SK-N-SH (cell line): Measurements from ENCODE around the gene TMEM62.

ENCODE experiments used
- CHD2 ChIP-seq: fragments of 150-350 bp; IDR thresholded peaks from 2 replicates; pipeline ENCODE4 v1.6.1; 2018; ENCODE audit warnings: low read length; ENCODE audit not compliant: partially characterized antibody
- EP300 ChIP-seq, 2 experiments: IDR thresholded peaks; 2 replicates each; pipeline versions ENCODE4 v1.4.0 to v1.6.1; 2012; ENCODE audit warnings: borderline replicate concordance in 1 of 2, low read depth in 1 of 2, low read length in 1 of 2
- GABPA ChIP-seq: IDR thresholded peaks from 2 replicates; pipeline ENCODE4 v1.4.0; 2012; ENCODE audit warnings: low read depth, mild to moderate bottlenecking
- MXI1 ChIP-seq: IDR thresholded peaks from 2 replicates; pipeline ENCODE4 v1.6.1; 2012; ENCODE audit warnings: mild to moderate bottlenecking, low read depth, low read length, improper control_type of control experiment
- NRF1 ChIP-seq: IDR thresholded peaks from 2 replicates; pipeline ENCODE4 v1.6.1; 2012; ENCODE audit warnings: low read depth, mild to moderate bottlenecking, low read length
- POLR2AphosphoS5 ChIP-seq: IDR thresholded peaks from 2 replicates; pipeline ENCODE4 v1.6.1; 2012; ENCODE audit warnings: low read depth, low read length
- RXRA ChIP-seq: IDR thresholded peaks from 2 replicates; pipeline ENCODE4 v1.4.0; 2012; ENCODE audit warnings: low read depth, mild to moderate bottlenecking, borderline replicate concordance
- SMC3 ChIP-seq: IDR thresholded peaks from 2 replicates; pipeline ENCODE4 v1.6.1; 2012; ENCODE audit warnings: low read depth, low read length, improper control_type of control experiment
- TAF1 ChIP-seq: IDR thresholded peaks from 2 replicates; pipeline ENCODE4 v1.6.1; 2012; ENCODE audit warnings: low read depth, mild to moderate bottlenecking, low read length, moderate library complexity, borderline replicate concordance
- TF ChIP-seq, protein P1 (sequence below): fragments of 200-600 bp; sonication (generic); IDR thresholded peaks from 2 replicates; pipeline ENCODE4 v1.6.1; 2017; ENCODE audit warnings: antibody characterized with exemption, mild to moderate bottlenecking, moderate library complexity
- TF ChIP-seq, protein P2 (sequence below): IDR thresholded peaks from 2 replicates; pipeline ENCODE4 v1.6.1; 2012; ENCODE audit warnings: mild to moderate bottlenecking, low read depth, low read length, moderate library complexity
- TF ChIP-seq, protein P3 (sequence below): IDR thresholded peaks from 2 replicates; pipeline ENCODE4; 2012

DNA sequence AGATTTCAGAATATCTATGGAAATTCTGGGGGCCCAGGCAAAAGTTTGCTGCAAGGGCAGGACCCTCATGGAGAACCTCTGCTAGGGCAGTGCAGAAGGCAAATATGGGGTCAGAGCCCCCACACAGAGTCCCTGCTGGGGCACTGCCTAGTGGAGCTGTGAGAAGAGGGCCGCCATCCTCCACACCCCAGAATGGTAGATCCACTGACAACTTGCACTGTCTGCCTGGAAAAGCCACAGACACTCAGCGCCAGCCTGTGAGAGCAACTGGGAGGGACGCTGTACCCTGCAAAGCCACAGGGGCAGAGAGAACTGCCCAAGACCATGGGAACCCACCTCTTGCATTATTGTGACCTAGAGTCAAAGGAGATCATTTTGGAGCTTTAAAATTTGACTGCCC is 65.6 kb downstream of the TMEM62 start:
- TF ChIP-seq, protein P1, sequence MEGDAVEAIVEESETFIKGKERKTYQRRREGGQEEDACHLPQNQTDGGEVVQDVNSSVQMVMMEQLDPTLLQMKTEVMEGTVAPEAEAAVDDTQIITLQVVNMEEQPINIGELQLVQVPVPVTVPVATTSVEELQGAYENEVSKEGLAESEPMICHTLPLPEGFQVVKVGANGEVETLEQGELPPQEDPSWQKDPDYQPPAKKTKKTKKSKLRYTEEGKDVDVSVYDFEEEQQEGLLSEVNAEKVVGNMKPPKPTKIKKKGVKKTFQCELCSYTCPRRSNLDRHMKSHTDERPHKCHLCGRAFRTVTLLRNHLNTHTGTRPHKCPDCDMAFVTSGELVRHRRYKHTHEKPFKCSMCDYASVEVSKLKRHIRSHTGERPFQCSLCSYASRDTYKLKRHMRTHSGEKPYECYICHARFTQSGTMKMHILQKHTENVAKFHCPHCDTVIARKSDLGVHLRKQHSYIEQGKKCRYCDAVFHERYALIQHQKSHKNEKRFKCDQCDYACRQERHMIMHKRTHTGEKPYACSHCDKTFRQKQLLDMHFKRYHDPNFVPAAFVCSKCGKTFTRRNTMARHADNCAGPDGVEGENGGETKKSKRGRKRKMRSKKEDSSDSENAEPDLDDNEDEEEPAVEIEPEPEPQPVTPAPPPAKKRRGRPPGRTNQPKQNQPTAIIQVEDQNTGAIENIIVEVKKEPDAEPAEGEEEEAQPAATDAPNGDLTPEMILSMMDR, result no peak
- TF ChIP-seq, protein P2, sequence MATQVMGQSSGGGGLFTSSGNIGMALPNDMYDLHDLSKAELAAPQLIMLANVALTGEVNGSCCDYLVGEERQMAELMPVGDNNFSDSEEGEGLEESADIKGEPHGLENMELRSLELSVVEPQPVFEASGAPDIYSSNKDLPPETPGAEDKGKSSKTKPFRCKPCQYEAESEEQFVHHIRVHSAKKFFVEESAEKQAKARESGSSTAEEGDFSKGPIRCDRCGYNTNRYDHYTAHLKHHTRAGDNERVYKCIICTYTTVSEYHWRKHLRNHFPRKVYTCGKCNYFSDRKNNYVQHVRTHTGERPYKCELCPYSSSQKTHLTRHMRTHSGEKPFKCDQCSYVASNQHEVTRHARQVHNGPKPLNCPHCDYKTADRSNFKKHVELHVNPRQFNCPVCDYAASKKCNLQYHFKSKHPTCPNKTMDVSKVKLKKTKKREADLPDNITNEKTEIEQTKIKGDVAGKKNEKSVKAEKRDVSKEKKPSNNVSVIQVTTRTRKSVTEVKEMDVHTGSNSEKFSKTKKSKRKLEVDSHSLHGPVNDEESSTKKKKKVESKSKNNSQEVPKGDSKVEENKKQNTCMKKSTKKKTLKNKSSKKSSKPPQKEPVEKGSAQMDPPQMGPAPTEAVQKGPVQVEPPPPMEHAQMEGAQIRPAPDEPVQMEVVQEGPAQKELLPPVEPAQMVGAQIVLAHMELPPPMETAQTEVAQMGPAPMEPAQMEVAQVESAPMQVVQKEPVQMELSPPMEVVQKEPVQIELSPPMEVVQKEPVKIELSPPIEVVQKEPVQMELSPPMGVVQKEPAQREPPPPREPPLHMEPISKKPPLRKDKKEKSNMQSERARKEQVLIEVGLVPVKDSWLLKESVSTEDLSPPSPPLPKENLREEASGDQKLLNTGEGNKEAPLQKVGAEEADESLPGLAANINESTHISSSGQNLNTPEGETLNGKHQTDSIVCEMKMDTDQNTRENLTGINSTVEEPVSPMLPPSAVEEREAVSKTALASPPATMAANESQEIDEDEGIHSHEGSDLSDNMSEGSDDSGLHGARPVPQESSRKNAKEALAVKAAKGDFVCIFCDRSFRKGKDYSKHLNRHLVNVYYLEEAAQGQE, result no peak
- no peak for TF ChIP-seq SMC3
- no peak for TF ChIP-seq POLR2AphosphoS5
- no peak for TF ChIP-seq TAF1
- TF ChIP-seq EP300 (IDR thresholded peaks at IDR 0.05; ENCODE audit: borderline replicate concordance in 1 of 2, low read depth in 1 of 2, low read length in 1 of 2), result no peak
- TF ChIP-seq RXRA, result no peak
- no peak for TF ChIP-seq CHD2
- no peak for TF ChIP-seq NRF1
- no peak for TF ChIP-seq MXI1
- no peak for TF ChIP-seq GABPA
- TF ChIP-seq, protein P3, sequence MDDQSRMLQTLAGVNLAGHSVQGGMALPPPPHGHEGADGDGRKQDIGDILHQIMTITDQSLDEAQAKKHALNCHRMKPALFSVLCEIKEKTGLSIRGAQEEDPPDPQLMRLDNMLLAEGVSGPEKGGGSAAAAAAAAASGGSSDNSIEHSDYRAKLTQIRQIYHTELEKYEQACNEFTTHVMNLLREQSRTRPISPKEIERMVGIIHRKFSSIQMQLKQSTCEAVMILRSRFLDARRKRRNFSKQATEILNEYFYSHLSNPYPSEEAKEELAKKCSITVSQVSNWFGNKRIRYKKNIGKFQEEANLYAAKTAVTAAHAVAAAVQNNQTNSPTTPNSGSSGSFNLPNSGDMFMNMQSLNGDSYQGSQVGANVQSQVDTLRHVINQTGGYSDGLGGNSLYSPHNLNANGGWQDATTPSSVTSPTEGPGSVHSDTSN, result no peak
